HG02678 (cell line): ENCODE measurements around the gene PPP2R5C.

Experiments
- ATAC-seq: cut with Tn5 transposase; IDR thresholded peaks from one replicate; pipeline ENCODE4 v1.9.1; 2021; ENCODE audit warnings: mild to moderate bottlenecking, moderate library complexity; ENCODE audit not compliant: unreplicated experiment

Gene PPP2R5C

DNA sequence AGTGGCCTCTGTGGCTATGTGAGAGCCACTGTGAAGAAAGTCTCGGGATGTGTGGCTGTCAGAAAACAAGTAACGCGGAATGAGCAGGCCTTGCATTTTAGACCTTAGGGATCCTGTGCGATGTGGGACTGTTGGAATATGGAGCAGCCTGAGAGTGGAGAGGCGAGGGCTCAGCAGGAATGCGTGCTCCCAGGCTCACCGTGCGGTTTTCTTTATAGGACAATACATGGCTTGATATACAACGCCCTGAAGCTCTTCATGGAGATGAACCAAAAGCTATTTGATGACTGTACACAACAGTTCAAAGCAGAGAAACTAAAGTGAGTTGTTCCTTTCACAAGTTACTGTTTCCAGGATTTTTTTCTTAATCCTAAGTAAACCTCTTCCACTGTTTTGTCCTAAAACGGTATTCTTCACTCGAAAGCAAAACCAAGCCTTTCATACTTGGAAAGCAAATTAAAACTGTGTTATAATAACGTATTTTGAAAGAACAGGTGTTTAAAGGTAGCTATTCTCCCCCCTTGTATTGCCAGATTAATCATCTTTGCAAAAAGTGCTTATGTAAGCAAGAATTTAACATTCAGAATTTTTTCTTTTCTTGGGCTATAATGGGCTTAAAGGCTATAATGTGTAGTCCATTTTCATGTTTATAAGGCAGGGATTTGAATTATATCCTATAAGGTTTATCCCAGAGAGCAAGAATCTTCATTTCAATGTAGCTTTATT is 148.0 kb downstream of the PPP2R5C start:
- ATAC-seq: no peak

DNA sequence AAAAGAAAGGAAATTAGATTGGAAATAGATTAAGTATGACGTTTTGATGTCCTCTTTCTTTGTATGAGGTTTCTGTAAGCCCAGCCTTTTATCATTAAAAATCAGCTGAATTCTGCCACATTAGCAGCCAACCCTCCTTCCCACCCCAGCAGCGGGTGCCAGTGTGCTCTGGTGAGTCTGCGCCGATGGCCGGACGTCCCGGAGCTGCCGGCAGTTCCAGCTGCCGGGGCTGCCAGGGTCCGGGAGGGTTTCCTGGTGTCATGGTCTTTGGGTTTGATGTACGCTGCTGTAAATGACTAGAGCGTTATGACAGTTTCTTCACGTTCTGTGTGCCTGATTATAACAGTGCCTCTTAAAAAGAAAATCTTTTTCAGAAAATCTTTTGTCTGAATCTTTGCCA is 151.3 kb downstream of the PPP2R5C start:
- ATAC-seq: no peak

DNA sequence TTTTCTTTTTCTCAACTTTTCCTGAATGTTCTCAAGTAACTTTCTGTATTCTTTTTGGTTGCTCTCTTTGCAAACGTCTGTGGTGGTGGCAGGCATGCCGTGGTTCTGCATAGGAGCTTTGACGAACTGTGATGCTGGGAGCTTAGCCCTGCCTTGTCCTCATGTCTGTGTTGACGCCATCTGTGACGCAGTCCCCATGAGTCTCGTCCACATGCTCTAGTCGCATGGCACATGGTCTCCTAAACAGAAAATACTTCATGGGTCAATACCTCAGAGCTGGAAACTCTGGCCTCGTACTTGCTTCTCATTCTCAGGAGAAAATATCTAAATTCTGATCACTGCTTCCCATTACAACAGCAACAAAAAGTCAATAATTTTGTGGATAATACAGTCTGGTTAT is 152.6 kb downstream of the PPP2R5C start:
- ATAC-seq: no peak

DNA sequence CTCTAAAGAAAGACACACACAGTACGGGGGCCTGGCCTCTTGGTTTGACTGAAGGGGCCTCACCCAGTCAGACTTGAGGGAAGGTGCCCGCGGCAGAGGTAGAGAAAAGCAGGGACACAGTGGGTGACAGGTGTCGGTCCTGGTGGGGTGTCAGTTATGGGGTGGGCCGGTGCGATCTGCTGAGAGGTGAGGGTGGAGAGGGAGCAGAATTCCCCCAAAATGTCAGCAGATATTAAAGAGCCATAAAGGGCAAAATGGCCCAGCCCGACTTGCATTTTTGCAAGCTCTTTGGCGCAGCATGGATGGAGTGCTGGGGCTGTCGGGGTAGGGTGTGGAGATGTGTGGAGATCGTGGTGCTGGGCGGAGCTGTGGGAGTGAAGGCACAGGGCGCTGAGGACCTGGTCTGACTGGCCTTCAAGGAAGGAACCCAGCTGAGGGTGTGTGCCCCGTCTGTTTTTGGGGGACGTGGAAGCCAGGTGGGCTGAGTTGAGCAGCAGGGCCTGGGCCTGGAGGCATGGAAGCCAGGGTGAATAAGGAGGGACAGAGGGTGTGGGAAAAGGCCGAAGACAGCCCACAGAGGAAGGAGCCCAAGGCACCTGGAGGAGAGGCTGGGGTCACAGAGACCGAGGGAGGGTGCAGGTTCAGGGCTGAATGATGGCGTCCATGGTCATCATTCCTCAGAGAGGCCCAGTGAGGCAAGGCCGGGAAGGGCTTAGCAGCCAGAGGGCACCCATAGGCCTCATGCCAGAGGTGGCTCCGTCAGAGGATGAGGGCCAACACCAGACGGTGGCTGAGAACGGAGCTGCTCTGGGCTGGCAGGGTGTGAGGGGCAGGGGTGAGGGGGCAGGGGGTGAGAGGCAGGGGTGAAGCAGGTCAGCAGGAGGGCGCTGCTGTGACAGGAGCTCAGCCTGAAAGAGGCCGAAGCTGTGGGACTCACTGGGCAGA is 154.6 kb downstream of the PPP2R5C start:
- no peak for ATAC-seq

DNA sequence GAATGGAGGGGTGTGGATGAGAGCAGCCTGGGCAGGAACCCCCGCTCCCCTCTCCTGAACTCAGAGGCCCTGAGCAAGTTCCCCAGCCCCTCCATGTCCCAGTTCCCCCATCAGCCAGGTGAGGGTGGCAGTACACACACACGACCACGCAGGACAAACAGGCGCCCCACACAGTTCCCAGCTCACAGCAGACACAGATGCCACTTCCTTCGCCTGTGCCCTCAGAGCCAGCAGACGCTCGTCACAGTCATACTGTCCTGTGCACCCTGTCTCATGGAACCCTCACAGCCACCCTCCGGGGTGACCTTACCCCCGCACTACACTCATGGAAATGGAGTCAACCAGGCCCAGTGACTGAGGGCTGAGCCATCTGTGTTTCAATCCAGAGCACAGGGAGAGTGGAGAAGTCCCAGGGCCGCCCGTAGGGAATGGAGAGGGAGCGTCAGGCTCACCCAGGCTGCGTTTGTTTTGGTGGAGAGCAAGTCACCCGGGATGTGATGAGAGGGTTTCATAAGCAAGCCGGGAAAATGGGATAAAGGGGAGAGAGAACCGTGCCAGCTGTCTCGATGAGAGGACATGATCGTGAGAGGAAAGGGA is 155.4 kb downstream of the PPP2R5C start:
- ATAC-seq: no peak

DNA sequence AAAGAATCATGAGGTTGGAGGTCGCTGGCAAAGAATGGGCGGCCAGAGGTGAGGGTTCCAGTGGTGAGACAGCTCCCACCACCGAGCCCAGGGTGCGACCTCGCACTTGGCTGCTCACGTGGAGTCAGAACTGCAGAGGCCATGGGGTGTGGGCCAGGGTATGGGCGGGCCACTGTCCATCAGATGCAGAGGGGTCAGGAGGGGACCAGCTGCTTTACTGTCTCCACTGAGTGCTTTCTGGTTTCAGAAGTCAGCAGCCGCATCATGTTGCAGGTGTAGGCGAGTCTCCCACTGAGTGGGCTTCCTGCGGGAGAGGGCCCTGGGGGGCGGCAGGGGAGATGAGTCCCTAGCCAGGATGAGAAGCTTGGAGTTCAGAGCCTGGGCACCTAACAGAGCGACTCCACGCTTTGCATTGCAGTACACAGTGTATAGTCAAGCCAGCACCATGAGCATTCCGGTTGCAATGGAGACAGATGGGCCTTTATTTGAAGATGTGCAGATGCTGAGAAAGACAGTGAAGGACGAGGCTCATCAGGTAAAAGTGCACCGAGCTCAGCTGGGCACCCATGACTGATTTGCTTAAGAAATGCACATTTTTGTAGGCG is 156.0 kb downstream of the PPP2R5C start:
- ATAC-seq: no peak

GRCh38 chr14:101918065-101918989 is 156.8 kb downstream of the PPP2R5C start:
- ATAC-seq: no peak

- ATAC-seq: no peak
Measured at GRCh38 chr14:101920271-101920670, 158.8 kb downstream of the PPP2R5C start.

- ATAC-seq: no peak
Measured at GRCh38 chr14:101922866-101923265, 161.4 kb downstream of the PPP2R5C start.

DNA sequence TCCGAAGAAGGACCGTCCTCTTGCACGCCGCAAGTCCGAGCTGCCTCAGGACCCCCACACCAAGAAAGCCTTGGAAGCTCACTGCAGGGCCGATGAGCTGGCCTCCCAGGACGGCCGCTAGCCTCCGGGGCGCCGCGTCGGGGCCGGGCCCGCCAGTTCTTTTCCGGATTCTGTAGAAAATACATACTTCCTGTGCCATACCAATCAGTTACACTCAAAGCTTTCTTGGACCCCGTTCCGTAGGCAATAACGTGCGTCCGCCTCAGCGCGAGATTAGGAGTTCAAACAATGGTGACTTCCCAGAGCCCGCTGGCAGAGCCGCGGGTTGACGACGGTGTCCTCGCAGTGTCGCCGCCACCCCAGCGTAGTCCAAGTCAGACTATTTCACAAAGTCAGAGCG is 163.6 kb downstream of the PPP2R5C start:
- ATAC-seq: no peak

GRCh38 chr14:101926085-101926484 is 164.6 kb downstream of the PPP2R5C start:
- ATAC-seq: no peak

GRCh38 chr14:101926620-101927019 is 165.1 kb downstream of the PPP2R5C start:
- no peak for ATAC-seq

DNA sequence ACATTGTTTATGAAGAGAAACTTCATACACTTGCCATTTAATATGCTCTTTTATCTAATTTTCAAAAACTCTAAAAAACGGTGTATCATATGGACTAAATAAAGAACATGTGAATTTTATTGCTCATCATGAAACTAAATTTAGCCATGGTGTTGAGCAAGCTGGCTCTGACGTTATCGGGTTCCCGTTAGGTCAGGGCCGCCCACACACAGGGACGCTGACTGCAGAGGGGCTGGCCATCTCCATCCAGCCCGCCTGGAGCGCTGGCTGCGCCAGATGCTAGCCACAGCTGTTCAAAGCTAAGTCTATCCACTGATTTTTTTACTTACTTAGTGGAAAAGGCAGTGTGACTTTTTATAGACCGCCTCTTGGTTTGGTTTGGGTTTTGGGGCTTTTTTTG is 166.3 kb downstream of the PPP2R5C start:
- ATAC-seq: no peak

- ATAC-seq: no peak
Measured at GRCh38 chr14:101928415-101928841, 166.9 kb downstream of the PPP2R5C start.

DNA sequence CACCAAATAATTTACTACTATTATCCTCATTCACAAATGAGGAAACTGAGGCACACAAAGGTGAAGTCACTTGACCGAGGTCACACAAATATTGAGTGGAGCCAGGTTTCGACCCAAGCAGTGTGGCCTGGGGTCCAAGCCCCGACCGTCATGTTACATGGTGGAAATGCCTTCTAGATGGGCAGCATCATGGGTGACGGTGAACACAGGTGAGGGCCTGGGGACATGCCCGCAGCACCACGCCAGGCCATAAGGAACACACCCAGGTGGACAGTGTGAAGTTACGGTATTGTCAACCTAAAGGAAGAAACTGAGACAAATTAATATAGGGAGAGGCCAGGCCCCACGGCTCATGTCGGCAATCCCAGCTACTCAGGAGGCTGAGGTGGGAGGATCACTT is 167.6 kb downstream of the PPP2R5C start:
- ATAC-seq: no peak

DNA sequence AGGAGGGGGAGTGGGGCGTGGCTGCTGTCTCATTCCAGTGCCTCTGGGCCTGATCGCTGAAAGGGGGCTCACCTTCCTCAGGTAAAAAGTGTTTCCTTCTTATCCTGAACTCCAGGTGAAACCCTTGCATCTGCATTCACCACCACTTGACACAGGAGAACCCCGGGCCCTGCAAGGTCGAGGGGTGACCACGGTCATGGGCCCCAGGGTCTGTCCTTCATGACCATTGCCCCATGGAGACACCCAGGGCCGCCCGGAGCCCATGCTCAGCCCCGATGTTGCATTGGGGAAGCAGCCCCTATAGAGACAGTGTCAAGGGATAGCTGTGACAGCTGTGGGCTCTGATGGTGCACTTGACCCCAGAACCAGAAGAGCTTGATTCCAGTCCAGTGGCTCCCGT is 168.4 kb downstream of the PPP2R5C start:
- ATAC-seq: no peak

DNA sequence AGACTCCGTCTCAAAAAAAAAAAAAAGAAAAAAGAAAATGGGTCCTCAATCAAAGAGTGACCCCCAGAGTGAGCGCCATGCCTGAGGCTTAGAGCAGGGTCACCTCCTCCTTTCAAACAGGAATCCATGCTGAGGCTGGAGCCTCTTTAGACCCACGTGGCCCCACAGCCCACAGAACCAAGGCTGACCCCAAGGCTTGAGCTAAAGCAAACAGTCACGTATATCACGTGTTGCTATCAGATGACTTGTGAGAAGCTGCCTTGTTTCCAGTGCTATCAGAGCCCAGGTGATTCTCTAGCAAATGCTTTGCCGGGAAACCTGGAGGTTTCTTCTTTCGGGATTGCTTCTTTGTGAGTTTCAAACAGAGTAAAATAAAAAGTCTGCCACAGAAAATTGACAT is 171.2 kb downstream of the PPP2R5C start:
- ATAC-seq: no peak

- ATAC-seq: no peak
Measured at GRCh38 chr14:101933209-101933608, 171.7 kb downstream of the PPP2R5C start.

DNA sequence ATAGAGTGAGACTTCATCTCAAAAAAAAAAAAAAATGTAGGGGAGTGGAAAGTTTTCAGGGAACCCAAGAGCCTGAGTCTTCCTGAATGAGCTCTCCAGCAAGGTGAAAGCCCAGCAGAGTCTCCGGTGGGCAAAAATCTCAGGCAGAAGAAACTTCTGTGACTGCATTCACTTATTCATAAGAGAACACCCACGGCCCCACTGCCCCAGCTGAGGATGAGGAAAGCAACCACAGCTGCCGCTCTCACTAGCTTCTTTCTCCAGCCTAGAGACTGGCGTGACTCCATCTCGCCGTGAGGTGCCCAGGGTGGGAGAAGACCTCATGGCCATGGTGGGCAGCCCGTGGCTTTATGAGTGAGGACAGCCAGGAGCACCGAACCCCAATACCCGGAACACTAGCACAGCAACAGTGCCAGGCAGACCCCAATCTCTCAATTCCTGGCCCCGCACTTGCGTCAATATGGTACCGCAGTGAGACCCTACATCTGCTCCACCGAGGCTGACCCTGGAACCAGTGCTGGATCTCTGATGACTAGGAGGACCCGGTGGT is 173.2 kb downstream of the PPP2R5C start:
- ATAC-seq: no peak
